GM19468 (cell line): ENCODE data around the gene ATG13.
"Not testable (repeated sequence)": the region's sequence is repeated elsewhere in the genome, so short reads cannot be mapped to it uniquely, and the experiment has no call there.

Experiments used
- ATAC-seq: cut with Tn5 transposase; IDR thresholded peaks from one replicate; pipeline ENCODE4 v1.9.1; 2021; ENCODE audit warnings: mild to moderate bottlenecking, moderate library complexity, moderate number of reproducible peaks; ENCODE audit not compliant: unreplicated experiment; ENCODE audit errors: extremely low read depth

The ATG13 gene

DNA sequence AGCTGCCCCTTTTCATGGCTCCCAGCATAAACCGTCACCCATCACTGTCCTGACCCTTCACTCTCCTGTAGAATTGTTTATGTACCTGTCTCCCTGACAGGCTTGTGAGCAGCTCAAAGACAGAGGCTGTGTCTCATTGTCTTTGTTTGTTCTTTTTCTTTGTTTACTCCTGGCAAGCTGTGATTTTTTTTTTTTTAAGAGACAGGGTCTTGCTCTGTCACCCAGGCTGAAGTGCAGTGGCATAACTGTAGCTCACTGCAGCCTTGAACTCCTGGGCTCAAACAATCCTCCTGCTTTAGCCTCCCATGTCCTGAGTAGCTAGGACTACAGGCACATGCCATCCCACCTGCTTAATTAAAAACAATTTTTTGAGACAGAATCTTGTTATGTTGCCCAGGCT lies 73.3 kb downstream of the ATG13 start:
- ATAC-seq = no peak

DNA sequence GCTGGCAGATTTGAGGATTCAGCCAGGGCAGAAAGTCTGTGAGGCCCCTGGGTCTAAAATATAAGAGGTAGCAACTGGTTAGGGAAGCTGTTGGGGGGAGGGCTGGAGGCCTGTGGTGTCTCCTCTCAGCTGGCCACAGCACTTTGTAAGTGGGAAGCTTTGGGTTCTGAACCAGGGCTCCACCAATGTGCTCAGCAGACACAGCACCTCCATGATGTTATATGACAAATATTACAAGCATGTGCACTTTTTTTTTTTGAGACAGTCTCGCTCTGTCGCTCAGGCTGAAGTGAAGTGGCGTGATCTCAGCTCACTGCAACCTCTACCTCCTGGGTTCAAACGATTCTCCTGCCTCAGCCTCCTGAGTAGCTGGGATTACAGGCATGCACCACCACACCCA lies 75.1 kb downstream of the ATG13 start:
- no peak for ATAC-seq

DNA sequence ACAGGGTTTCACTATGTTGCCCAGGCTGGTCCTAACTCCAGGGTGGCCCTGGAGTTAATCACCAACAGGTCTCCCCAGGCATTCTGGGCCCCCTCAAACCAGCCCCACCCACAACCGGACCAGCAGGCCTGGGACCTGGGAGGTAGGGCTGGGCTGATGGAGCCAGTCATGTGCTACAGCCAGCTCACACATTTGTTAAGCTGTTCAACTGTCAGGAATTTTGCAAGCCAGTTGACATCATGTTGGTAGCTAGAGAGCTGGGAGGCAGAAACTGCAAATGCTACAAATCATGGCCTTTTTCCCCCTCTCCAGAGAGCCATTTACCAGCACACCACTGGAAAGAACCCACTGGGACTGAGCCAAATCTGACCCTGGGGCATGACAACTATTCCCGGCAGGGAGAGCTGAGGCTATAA lies 76.3 kb downstream of the ATG13 start:
- ATAC-seq = no peak

DNA sequence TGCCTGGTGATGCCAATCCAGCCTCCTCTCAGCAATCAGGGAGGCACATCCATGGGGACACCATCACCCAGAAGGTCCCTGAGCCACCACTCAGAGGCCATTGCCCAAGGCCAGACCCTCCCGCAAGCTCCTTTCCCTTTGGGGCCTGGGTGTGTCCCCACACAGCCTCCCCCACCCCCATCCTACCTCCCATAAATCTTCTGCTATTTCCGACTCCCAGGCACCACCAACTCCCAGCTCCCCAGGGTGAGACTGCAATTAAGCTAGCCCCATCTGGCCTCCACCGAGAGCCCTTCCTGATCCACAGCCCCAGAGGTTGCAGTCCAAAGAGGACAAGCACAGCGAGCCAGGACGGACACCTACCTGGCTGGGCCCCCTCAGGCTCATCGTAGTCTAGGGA lies 76.7 kb downstream of the ATG13 start:
- no peak for ATAC-seq

DNA sequence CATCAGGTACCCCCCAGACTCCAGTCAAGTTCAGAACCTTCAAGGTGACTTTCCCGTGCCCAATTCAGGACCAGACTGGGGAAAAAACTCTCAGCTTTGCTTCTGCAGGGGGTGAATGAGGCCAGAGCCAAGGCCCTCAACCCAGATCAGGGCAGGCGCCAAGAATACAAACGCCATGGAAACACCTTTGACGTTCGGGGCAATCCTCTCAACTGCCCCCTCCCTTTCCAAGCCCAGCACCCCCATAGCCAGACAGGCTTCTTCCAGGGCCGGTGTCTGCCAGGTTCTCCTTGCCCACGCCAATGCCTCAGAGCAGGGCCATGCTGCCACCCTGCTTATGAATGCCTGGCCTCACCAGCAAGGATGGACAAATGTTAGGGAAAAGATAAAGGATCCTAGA lies 77.3 kb downstream of the ATG13 start:
- ATAC-seq = no peak

DNA sequence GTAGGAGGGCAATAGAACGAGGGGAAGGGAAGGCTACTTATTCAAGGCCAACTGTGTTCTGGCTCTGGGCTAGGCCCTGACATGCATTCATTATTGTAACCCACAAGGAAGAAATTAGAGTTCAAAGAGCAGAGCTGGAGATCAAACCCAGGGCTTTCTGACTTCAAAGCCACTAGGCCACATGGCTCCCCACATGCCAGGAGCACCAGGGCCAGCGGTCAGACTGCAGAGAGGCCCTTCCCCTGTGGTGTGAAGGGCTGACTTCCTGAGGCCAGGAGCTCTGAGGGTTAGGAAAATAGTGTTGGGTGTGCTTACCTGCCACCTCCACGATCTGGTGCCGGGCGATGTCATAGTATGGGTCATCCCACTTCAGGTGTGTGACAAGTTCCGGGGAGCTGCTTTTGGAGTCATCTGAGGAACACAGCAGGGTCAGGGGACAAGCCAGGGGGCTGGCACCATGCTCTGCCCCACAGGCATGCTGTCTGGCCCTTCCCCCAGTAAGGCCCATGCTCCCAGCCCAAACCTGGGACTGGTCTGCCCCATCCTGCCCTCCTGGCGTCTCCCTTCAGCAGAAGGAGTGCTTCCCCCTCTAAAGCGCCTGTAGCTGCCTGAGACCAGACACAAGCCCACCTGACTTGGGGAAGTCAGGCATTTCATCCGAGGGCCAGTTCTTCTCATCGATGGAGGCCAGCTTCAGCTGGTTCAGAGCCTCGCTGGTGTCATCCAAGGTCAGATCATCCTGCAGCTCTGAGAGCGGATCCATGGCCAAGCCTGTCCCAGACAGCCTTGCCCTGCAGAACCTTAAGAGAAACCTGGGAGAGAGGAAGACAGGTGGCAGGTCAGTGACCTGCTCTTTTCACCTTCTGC lies 78.2 kb downstream of the ATG13 start:
- no peak for ATAC-seq

DNA sequence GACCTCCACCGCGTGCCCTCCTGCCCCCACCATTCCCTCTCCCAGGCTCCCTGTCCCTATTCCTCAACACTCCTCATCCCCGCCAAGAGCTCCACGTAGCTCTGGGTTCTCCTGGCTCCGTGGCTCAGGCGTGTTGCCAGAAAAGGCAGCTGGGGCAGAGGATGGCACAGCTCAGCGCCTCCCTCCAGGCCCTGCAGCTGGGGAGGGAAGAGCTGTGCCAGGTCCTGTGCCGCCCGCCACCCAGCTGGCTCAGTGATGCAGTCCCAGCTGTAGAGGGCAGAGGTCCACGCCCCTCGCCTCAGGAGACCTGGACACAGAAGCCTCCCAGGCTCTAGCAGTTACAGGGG lies 78.8 kb downstream of the ATG13 start:
- ATAC-seq = no peak

DNA sequence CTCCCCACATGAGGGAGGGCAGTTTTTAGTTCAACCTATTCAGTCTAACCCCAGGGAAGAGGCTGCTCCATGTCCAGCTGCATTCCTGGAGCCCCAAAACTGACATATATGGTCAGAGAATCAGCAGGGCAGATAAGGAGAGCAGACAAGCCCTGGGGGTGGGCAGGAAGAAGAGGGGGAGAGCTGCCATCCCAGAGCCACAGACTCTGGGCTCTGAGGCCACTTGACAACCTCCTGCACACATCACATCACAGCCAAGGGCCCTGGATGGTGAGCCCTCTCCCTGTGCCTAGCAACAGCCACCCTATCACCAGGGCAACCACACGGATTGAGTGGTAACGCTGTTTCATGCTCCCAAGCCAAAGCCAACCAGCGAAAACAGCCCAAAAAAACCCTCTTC lies 80.0 kb downstream of the ATG13 start:
- ATAC-seq = no peak

DNA sequence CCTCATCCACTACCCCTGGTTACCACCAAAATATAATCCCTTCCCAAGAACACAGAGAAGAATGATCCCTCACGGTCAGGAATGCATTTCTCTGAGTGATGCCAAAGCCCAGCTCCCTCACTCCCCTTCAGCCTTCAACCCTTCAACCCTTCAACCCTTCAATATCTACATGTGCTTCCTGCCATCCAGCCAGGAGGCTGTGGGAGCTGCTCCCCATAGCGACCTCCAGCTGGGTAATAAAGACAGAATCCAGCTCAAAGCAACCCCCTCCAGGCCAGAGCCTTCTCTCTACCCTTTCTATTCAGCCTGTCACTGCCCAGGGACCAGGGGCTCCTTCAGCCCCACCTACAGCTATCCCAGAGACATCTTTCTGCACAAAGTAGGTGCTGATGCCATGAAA lies 80.4 kb downstream of the ATG13 start:
- ATAC-seq = no peak

DNA sequence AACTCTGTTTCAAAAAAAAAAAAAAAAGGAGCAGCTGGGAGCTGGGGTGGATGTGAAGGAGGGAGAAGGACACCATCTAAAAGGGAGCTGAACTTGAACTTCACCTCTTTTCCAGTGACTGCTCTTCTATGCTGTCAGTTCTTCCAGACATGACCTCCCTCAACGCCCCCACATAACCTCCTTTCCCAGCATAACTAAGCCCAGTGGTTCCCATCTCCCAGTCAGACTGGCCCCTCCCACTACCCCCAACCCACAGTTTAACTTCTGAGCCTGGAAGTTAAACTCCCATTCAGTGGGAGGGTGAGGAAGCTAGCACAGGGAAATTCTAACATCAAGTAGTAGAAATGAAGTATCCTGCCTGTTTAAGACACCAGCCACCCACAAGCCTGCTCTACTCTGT lies 81.2 kb downstream of the ATG13 start:
- ATAC-seq = no peak

DNA sequence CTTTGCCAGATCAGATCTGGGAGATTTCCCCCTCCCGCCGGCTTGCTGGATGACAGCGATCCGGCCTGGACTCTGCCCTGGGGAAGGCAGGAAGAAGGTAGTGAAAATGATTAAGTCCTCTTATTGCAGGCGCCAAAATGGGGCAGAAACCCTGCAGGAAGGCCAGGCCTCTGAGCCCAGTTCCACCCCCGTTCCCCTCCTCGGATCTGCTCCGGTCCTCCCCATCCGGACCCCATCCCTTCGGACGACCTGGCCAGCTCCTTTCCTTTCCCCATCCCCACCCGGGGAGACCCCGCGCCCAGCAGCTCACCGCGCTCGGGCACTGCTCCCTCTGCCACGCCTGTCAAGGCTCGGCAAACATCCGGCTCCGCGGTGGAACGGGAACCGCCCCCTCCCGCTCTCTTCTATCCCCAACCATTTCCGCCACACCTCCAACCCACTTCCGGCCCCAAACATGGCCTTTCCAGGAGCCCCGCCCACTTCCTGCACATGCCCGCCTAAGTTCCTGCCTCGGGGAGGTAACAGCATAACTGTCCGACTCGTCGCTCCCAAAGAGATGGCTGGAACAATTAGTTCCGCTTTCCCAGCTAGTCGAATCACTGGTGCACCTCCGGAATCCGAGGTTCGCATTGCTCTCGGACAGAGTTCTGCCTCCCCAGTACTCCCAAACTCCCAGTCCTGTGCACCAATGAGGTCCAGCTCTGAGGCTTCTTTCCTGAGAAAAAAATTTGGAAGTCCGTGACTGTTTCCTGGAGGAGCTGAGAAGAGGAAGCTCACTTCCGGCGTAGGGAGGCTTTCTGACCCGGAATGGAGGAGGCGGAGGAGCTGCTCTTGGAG lies 83.1 kb downstream of the ATG13 start, which contains the start of the genes ARHGAP1 and ZNF408:
Gene ARHGAP1 (minus strand): TSS at position 379 of the 837 bp plus-strand sequence. CDS start 4,512 bp downstream, outside the sequence.
Gene ZNF408 (plus strand): TSS at position 791 of the 837 bp plus-strand sequence. CDS start 17 bp downstream, at position 808.
- peak; percentile 87 for ATAC-seq

DNA sequence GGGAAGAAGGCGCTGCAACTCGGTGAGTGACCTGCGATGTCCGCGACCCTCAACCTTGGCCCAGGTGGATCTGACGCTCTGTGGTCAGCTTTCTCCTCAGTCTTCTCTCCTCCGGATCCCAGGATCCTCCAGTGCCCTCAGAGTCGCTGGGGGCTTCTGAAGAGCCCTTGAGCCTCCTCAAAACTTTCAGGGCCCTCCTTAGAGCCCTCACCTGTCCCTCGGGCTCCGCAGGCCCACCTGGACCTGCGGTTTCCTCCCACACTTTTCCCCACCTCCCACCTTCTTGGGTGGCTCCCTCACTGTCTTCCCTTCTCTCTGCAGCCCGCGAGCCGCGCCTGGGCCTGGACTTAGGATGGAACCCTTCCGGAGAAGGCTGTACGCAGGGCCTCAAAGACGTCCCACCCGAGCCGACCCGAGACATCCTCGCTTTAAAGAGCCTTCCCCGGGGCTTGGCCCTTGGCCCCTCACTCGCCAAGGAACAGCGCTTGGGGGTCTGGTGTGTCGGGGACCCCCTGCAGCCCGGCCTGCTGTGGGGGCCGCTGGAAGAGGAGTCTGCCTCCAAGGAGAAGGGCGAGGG lies 83.8 kb downstream of the ATG13 start:
- ATAC-seq = no peak

DNA sequence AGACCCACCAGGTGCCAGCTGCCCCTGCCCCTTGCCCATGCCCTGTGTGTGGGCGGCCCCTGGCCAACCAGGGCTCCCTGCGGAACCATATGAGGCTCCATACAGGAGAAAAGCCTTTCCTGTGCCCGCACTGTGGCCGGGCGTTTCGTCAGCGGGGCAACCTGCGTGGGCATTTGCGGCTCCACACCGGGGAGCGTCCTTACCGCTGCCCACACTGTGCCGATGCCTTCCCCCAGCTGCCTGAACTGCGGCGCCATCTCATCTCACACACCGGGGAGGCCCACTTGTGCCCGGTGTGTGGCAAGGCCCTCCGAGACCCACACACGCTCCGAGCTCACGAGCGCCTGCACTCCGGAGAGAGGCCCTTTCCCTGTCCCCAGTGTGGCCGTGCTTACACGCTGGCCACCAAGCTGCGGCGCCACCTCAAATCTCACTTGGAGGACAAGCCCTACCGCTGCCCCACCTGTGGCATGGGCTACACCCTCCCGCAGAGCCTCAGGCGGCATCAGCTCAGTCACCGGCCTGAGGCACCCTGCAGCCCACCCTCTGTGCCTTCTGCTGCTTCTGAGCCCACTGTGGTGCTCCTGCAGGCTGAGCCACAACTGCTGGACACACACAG lies 87.8 kb downstream of the ATG13 start:
- no peak for ATAC-seq

DNA sequence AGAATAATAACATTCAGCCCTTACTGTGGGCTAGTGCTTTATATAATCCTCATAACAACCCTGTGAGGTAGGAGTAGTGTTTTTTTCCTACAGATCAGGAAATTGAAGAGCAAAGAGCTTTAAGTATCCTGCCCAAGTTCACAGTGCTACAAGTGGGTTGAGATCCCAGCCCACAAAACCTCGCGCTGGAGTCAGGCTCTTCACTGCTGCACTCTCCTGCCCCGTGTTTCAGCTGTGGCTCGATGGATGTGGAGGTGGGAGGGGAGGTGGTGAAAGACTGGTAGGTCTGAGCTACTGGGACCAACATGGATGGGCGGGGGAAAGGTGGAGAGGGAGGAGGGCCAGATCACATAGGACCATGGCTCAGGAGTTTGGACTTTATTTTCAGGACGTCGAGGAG lies 89.5 kb downstream of the ATG13 start:
- ATAC-seq = no peak

DNA sequence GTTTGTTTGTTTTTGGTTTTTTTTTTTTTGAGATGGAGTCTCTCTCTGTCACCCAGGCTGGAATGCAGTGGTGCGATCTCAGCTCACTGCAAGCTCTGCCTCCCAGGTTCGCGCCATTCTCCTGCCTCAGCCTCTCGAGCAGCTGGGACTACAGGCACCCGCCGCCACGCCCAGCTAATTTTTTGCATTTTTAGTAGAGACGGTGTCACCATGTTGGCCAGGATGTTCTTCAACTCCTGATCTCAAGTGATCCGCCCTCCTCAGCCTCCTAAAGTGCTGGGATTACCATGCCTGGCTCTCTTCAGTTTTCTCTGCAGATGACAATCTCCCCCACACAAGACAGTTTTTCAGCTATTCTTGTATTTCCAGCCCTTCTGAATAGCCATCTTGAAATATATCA lies 92.0 kb downstream of the ATG13 start:
- not testable (repeated sequence) for ATAC-seq

DNA sequence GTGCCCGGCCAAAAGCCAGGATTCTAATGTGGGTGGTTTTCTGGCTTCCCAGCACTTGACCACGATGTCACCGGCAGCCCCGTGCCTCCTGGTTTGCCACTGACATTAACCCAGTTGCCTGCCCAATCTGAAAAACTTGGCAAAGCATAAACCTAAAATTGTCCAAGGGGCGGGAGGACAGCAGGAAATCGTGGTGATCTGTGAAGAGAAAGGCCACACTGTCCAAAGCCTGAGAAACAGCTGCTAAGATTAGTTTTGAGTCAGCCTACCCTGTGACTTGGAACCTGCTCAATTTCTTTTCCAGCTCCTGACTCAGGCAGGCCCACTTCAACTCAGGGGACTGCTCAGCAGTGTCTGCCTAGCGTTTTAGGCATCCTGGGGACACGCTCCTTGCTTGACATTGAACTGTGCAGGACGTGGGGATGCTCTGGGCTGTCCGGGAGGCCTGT lies 93.5 kb downstream of the ATG13 start:
- ATAC-seq = no peak

DNA sequence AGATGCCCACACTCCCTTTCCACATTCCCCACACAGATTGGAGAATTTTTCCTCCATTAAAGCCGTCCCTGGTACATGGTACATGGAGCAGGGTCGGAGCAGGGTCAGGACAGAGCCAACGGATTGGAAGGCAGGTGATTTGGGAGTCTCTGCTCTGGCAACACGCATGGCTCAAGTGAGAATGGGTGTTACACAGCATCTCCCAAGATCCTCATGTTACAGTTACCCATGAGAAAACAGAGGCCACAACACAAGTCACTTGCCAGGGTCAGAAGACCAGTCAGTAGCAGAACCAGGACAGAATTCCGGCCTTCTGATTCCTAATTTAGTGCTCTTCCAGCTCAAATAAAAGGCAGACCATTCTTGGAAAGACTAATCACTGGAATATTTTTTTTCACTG lies 94.0 kb downstream of the ATG13 start:
- no peak for ATAC-seq

DNA sequence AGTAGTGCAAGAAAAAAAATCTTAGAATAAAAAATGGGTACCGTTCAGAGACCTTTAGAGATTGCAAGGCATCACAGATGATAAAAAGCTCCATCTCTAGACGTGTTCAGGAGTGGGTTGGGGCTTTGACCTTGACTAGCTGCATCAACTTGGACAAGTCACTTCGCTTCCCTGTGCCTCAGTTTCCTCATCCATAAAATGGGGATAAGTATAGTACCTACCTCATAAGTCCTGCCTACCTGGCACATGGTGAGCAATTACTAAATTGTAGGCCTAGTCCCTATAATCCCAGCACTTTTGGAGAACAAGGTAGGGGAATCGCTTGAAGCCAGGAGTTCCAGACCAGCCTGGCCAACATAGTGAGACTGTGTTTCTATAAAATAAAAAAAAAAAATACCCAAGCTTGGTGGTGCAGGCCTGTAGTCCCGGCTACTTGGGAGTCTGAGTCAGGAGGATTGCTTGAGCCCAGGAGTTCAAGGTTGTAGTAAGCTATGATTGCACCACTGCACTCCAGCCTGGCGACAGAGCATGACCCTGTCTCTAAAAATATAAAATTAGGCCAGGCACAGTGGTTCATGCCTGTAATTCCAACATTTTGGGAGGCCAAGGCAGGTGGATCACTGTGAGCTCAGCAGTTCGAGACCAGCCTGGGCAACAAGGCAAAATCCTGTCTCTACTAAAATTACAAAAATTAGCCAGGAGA lies 95.7 kb downstream of the ATG13 start:
- ATAC-seq = no peak

DNA sequence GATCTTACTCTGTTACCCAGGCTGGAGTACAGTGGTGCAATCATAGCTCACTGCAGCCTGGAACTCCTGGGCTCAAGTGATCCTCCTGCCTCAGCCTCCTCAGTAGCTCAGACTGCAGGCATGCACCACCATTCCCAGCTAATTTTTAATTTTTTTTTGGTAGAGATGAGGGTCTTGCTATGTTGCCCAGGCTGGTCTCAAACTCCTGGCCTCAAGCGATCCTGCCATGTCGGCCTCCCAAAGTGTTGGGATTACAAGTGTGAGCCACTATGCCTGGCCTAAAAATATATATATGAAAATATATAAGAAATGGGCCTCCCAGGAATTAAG lies 100.4 kb downstream of the ATG13 start:
- ATAC-seq = not testable (repeated sequence)
